ENCODE measurements around the gene TAL1. TPM values are rescaled to one million over a fixed set of nuclear protein-coding genes. Genes with fewer than 3 reads are reported as not detected.

The TAL1 gene
- total RNA-seq, 4 donors from 2014 or later = 3.9 to 14.9 (median 12.8) TPM

DNA sequence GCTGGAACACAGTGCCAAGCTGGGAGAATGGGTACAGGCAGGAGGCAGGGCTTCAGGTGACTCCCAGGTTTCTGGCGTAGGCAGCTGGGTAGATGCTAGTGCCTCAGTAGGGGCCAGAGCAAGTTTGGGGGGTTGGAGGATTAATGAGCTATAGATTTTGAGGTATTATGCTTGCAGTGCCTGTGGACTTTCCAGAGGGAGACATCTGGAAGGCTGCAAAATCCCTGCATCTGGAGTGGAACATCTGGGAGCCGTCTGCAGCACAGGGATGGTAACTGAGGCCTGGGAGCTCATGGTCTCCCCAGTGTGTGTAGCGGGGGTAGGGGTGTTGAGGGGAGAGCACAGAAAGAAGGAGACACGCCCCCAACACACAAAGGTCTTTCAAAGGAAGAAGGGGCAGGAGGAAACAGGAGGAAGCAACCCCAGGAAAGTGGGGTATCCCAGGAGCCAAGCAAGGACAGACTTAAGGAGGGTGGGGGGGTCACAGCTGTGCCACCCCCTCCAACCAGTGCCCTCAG lies 40.0 kb downstream of the TAL1 start:
- Histone ChIP-seq H3K36me3 (no peaks in the 10 kb centered on the region), H3K4me3 (replicated peaks in 1 of 3) (no peak overlapping the region), H3K27me3 (no peaks in the 10 kb centered on the region), H3K9me3 (no peaks in the 10 kb centered on the region), H3K27ac (no peak overlapping the region), H3K4me1 (peaks cover 0 to 12% of the 10 kb centered on the region in 2 donors)
- 81 to 84% methylated on average over 4 of the region's 4 CpGs for WGBS, 2 donors
- intact Hi-C loops (cut with DNase I) = no loop called here
- TF ChIP-seq, protein P1, sequence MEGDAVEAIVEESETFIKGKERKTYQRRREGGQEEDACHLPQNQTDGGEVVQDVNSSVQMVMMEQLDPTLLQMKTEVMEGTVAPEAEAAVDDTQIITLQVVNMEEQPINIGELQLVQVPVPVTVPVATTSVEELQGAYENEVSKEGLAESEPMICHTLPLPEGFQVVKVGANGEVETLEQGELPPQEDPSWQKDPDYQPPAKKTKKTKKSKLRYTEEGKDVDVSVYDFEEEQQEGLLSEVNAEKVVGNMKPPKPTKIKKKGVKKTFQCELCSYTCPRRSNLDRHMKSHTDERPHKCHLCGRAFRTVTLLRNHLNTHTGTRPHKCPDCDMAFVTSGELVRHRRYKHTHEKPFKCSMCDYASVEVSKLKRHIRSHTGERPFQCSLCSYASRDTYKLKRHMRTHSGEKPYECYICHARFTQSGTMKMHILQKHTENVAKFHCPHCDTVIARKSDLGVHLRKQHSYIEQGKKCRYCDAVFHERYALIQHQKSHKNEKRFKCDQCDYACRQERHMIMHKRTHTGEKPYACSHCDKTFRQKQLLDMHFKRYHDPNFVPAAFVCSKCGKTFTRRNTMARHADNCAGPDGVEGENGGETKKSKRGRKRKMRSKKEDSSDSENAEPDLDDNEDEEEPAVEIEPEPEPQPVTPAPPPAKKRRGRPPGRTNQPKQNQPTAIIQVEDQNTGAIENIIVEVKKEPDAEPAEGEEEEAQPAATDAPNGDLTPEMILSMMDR (IDR thresholded peaks at IDR 0.05) = no peak
- no peak for TF ChIP-seq POLR2A (IDR thresholded peaks at IDR 0.05)
- DNase-seq = no peak

DNA sequence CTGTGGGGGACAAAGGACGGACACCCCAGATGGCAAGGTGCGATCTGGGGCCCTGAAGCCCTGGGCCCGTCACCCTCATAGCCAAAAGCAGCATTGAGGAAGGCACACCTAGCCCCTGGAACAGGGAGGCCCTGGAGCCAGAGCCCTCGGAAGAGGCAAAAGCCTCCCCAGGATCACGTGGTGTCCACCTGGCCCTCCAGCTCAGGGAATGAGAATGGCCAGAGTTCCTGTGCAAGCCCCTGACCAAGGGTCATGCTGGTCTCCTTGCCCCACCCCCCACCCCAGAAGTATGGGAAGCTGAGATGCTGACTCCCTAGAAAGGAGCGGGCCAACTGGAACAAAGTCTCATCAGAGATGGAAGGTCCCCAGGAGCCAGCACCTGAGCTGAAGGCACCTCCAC lies 41.2 kb downstream of the TAL1 start:
- H3K27ac ChIP-seq = no peak overlapping the region
- peaks cover 0 to 12% of the 10 kb centered on the region in 2 donors for H3K4me1 ChIP-seq
- no peak overlapping the region for H3K4me3 ChIP-seq (replicated peaks in 1 of 3)
- DNase-seq = no peak
- no peaks in the 10 kb centered on the region for H3K36me3 ChIP-seq
- no peaks in the 10 kb centered on the region for H3K9me3 ChIP-seq
- intact Hi-C loops (cut with DNase I) = no loop called here
- TF ChIP-seq POLR2A (IDR thresholded peaks at IDR 0.05) = no peak
- TF ChIP-seq, protein P1 (IDR thresholded peaks at IDR 0.05) = no peak
- WGBS, 2 donors = 95% methylated on average over 6 of the region's 6 CpGs; no CpG with 5 or more reads in 1 of the 2 donors
- H3K27me3 ChIP-seq = no peaks in the 10 kb centered on the region

DNA sequence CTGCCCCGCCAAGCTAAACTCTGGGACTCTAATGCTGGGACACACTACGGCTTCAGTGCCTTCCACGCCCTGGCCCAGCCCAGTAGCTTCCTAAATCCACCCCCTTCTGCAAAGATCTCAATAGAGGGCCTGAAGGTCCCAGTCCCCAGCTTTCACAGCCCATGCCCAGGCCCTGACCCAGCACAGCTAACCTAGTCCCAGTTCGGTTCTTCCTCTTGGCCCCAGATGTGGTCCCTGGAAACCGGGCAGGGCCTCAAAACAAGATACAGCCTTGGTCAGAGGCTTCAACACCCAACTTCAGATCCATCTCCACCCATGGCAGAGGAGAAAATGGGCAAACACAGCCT lies 41.5 kb downstream of the TAL1 start:
- intact Hi-C loops (cut with DNase I) = no loop called here
- H3K4me1 ChIP-seq = peaks cover 0 to 12% of the 10 kb centered on the region in 2 donors
- H3K27me3 ChIP-seq = no peaks in the 10 kb centered on the region
- no peaks in the 10 kb centered on the region for H3K9me3 ChIP-seq
- H3K4me3 ChIP-seq (replicated peaks in 1 of 3) = no peak overlapping the region
- WGBS, 2 donors = 80 to 88% methylated on average over 3 to 4 of the region's 5 CpGs
- peak overlapping the region in 1 of 3 donors; percentile 17 for H3K27ac ChIP-seq
- no peaks in the 10 kb centered on the region for H3K36me3 ChIP-seq
- no peak for DNase-seq
- TF ChIP-seq, protein P1 (IDR thresholded peaks at IDR 0.05) = no peak
- TF ChIP-seq POLR2A (IDR thresholded peaks at IDR 0.05) = no peak

DNA sequence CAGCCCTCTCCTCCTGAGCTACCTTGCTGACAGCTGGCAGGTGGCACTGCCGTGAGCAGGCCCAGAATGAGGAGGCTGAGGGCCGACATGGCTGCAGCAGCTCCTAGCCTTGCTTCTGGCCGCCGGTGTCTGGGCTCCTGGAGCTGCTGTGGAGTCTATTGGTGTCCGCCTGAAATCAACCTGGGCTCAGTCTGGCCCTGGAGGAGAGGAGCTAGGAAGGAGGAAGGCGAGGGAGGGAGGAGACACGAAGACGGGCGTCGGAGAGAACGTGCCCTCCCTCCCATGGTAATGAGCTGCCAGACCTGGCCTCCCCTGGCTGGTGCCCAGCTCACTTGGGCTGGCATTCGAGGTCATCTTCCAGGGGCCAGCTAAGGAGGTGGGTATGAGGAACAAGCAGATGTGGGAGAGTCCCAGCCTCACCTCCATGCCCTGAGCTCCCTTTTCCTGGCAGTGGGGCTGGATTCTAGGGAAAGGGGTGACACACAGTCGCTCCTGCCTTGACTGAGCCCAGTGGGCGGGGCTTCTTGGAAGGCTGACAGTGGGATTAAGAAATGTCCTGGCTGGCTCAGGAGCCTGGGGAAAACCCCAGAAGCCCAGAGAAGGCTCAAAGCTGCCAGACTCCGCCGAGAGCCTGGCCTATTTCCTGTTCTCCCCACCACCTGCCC lies 42.0 kb downstream of the TAL1 start, which contains the start of gene PDZK1IP1:
Gene PDZK1IP1 (minus strand): TSS at position 193 of the 665 bp plus-strand sequence. CDS start 104 bp downstream, at position 89.
- H3K9me3 ChIP-seq = no peaks in the 10 kb centered on the region
- peak; percentile 23 to 56 for DNase-seq
- intact Hi-C loops (cut with DNase I) = loop anchor here (10.0 kb wide), 3 partner anchors 145 to 525 kb away; partner anchors contain the start of genes CMPK1 and FOXD2
- no peaks in the 10 kb centered on the region for H3K27me3 ChIP-seq
- 58 to 65% methylated on average over 14 of the region's 16 CpGs for WGBS, 2 donors
- H3K4me1 ChIP-seq = peaks cover 0 to 12% of the 10 kb centered on the region in 2 donors
- no peak for TF ChIP-seq POLR2A (IDR thresholded peaks at IDR 0.05)
- TF ChIP-seq, protein P1 (IDR thresholded peaks at IDR 0.05) = no peak
- H3K4me3 ChIP-seq (replicated peaks in 1 of 3) = no peak within 1 kb of the TSS
- no peaks in the 10 kb centered on the region for H3K36me3 ChIP-seq
- peak within 1 kb of the TSS in 1 of 3 donors; percentile 17 for H3K27ac ChIP-seq
